Lower lobe of right lung (tissue), 2 donors: ENCODE results near the gene JAML. TPM values are rescaled to one million over a fixed set of nuclear protein-coding genes. Genes with fewer than 3 reads are reported as not detected.
A peak's percentile ranks its signal among the peaks of the same experiment; 100 is the strongest.

Experiments used
- ATAC-seq, 2 donors: fragments of 200-7000 bp; cut with Tn5 transposase; one replicate each; pipeline ENCODE4 v1.9.1; 2020 to 2022; ENCODE audit warnings: mild to moderate bottlenecking in 2 of 2, moderate library complexity in 2 of 2
- DNase-seq: peaks from one replicate; pipeline ENCODE4 v3.0.0-alpha.2; 2020
- H3K27ac ChIP-seq: fragments of 200-600 bp; one replicate; pipeline ENCODE4 v1.8.0; 2022
- H3K27me3 ChIP-seq: fragments of 200-600 bp; one replicate; pipeline ENCODE4 v1.8.0; 2022; ENCODE audit warnings: low read depth
- H3K36me3 ChIP-seq: fragments of 200-600 bp; one replicate; pipeline ENCODE4 v1.8.0; 2022; ENCODE audit warnings: mild to moderate bottlenecking
- H3K4me1 ChIP-seq: fragments of 200-600 bp; one replicate; pipeline ENCODE4 v1.8.0; 2022
- H3K4me3 ChIP-seq: fragments of 200-600 bp; one replicate; pipeline ENCODE4 v1.8.0; 2022; ENCODE audit warnings: mild to moderate bottlenecking
- H3K9me3 ChIP-seq: fragments of 200-600 bp; one replicate; pipeline ENCODE4 v1.8.0; 2022
- intact Hi-C: fragments of 100-400 bp; cut with DNase I; formaldehyde crosslinking; loops from one replicate; pipeline ENCODE4 v1.11.0; 2022
- total RNA-seq: library from RNA; stranded (reverse); fragmentation: NEBNext Ultra II Directional; extraction: Animal tissue kit (Norgen Biotek cat#: 25700); gene quantifications from one replicate; pipeline ENCODE4 v1.2.1, GENCODE V29; 2021
- TF ChIP-seq, protein P1 (sequence below): fragments of 200-600 bp; IDR thresholded peaks from one replicate; pipeline ENCODE4 v1.8.0; 2022; ENCODE audit warnings: antibody characterized with exemption, mild to moderate bottlenecking
- donor health status: DM: no; HTN: yes; CAD: no; lungs with severe emphysema.

The JAML gene
- total RNA-seq, 1 donor from 2014 or later: 163 TPM

DNA sequence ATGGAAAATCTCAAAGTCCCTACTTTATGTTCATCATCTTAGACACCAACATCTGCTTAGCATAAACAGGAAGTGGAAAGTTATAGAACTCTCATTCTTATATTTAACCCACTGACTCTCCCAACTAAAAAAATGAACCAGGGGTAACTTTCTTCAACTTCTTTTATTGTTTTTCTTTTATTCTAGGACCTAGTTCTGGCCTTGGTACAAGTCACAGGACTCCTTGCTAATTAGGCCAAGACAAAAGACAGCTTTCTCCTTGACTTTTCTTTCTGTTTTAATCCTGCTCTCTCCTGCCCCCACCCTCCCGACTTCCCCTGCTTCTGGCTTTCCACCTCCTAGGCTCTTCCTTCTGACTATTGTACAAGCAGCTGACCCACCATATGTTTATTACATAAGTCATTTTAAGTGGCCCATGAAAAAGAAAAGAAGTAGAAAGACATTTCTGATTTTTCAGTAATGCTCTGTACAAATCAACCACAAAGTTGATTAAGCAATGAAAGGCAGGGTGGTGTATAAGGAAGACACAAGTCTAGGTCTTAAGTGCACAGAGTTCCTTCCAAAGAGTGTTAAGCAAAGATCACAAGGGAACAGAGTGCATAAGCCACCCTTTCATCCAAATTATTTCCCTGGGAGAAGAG, 18.3 kb downstream of the JAML start:
- peaks cover 29% of the 10 kb centered on the region for H3K4me1 ChIP-seq
- intact Hi-C loops: no loop called here

DNA sequence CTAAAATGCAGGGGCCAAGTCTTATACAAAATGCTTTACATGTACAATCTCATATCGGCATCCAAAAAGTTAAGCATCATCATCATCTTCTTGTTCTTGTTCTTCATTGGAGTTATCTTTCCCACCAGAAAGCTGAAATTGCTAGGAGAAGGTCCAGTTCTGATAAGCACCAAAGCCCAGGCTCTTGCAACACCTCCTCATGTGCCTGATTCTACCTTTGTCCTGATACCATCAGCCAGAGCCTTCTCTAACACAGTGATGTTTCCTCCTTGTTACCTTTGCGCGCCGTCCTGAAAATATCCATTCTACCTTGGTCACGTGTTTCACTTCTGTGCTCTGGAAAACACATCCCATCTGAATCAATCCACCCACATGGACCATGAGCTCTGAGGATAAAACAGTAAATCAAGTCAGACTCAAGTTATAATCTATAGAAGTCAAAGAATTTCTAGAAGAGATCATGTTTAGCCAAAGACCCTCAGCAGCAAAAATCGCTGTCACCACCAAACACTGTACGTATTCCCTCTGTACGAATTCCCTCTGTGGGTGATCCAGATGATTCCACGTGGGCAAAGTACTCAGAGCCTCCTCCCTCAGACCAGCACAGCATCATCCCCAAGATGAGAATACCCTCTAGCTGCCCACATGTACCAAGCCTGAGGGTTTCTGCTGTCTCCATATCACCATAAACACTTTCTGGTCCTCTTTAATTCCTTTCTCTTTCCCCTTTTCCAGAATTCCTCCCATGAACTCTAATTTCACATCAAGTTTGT, 19.0 kb downstream of the JAML start:
- TF ChIP-seq, protein P1, sequence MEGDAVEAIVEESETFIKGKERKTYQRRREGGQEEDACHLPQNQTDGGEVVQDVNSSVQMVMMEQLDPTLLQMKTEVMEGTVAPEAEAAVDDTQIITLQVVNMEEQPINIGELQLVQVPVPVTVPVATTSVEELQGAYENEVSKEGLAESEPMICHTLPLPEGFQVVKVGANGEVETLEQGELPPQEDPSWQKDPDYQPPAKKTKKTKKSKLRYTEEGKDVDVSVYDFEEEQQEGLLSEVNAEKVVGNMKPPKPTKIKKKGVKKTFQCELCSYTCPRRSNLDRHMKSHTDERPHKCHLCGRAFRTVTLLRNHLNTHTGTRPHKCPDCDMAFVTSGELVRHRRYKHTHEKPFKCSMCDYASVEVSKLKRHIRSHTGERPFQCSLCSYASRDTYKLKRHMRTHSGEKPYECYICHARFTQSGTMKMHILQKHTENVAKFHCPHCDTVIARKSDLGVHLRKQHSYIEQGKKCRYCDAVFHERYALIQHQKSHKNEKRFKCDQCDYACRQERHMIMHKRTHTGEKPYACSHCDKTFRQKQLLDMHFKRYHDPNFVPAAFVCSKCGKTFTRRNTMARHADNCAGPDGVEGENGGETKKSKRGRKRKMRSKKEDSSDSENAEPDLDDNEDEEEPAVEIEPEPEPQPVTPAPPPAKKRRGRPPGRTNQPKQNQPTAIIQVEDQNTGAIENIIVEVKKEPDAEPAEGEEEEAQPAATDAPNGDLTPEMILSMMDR: no peak
- ATAC-seq: no peak
- Histone ChIP-seq H3K9me3 (no peaks in the 10 kb centered on the region), H3K4me3 (no peak overlapping the region), H3K27ac (no peak overlapping the region), H3K36me3 (peaks cover 17% of the 10 kb centered on the region), H3K4me1 (peaks cover 22% of the 10 kb centered on the region), H3K27me3 (no peaks in the 10 kb centered on the region)
- DNase-seq: no peak
- intact Hi-C loops: no loop called here

More for the DNA sequence above, 18.3 kb downstream of the JAML start:
- Histone ChIP-seq H3K9me3 (no peaks in the 10 kb centered on the region), H3K27me3 (no peaks in the 10 kb centered on the region), H3K27ac (peak overlapping the region; percentile 58), H3K36me3 (peaks cover 17% of the 10 kb centered on the region), H3K4me3 (no peak overlapping the region)
- ATAC-seq (peak; percentile 65 to 77), DNase-seq (peak; percentile 49)
- TF ChIP-seq, protein P1: no peak

DNA sequence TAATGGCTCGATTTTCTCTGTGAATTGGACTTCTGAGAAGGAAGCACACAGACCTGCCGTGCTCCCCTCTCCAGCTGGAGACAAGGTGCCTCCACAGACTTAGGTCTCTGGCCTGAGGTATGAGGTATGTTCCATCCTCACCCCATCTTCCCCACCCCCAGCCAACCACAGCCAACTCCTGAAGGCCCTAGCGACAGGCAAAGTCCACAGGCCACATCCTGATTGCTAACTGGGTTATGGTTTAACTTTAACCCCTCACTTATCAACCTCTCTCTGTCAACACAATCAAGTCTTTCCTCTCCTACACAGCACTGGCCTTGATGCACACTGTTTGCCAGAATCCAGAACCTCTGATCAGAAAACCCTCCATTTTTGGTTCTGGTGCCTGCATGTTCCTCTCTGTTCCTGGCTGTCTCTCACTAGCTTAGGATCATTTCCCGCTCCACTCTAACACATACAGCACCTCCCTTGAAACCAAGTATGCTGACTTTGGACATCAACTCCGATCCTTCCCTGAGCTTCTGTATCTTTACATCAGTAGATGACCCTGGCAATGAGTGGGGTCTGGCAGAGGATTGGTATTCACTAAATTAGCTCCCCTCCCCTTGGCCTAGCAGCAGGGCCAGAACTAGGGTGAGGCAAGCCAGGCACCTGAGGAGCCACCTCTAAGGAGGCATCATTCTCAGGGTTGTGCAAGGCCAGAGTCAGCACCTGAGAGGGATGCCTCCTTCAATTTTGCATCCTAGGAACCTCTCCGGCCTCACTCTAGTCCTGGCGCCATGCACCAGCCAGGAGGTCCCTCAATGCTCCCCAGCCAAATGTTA, 22.0 kb downstream of the JAML start:
- TF ChIP-seq, protein P1: no peak
- peak in 1 of 2 donors; percentile 29 for ATAC-seq
- Histone ChIP-seq H3K9me3 (no peaks in the 10 kb centered on the region), H3K27ac (no peak overlapping the region), H3K36me3 (peaks cover 17% of the 10 kb centered on the region), H3K4me3 (no peak overlapping the region), H3K4me1 (peaks cover 29% of the 10 kb centered on the region), H3K27me3 (no peaks in the 10 kb centered on the region)
- intact Hi-C loops: no loop called here
- no peak for DNase-seq

DNA sequence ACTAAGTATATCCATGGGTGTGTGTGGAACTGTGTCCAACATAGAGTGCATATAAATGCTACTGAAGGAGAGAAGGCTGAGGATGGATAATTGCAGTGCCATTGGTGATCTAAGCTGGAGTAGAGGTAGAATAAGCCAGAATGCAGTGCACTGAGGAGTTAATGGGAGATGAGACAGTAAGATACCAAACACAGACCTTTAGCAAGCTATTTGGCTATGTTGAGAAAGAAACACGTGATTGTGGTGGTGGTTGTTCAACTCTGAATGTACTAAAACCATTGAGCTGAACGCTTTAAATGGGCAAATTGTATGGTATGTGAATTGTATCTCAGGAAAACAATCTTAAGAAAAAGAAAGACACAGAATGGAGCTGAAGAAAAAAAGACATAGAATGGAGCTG, 22.8 kb downstream of the JAML start:
- Histone ChIP-seq H3K27ac (no peak overlapping the region), H3K9me3 (no peaks in the 10 kb centered on the region), H3K4me1 (peaks cover 21% of the 10 kb centered on the region), H3K27me3 (no peaks in the 10 kb centered on the region), H3K4me3 (no peak overlapping the region), H3K36me3 (peaks cover 17% of the 10 kb centered on the region)
- TF ChIP-seq, protein P1: no peak
- DNase-seq (no peak), ATAC-seq (no peak)
- intact Hi-C loops: no loop called here

DNA sequence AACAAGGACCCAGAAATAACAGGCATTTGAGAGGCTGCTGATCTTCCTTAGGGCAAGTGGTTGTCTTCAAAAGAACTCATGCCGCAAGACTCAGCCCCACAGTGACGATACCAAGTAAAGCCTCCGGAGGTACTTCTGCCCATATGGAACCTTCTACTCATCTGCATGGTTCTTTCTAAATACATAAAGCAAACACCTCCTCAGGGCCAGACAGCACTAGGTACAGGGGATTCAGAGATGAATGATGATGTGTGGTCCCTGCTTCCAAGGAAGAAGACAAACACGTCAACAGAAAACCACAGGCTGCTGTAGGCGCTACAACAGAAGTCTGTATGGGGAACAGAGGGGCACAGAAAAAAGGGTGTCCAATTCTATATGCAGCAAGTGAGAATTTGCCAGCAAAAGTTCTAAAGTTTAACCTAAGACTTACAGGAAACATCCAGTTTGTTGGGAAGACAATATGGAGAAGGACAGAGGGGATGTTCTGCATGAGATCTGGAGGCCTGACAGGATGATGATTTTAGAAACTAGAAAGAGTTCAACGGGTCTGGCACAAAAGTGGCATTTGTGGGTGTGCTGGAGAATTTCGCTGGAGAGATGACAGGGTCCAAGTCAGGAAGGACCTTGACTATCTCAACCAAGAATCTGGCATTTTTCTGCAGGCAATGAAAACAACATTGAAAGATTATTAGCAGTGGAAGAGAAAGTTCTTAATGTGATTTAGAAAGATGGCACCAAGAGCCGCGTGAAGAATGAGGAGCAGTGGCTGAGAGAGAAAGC, 23.7 kb downstream of the JAML start:
- intact Hi-C loops: no loop called here
- H3K4me1 ChIP-seq: peaks cover 13% of the 10 kb centered on the region
- peaks cover 17% of the 10 kb centered on the region for H3K36me3 ChIP-seq
- H3K4me3 ChIP-seq: no peak overlapping the region
- ATAC-seq: no peak
- TF ChIP-seq, protein P1: no peak
- DNase-seq: no peak
- H3K27ac ChIP-seq: no peak overlapping the region
- H3K27me3 ChIP-seq: no peaks in the 10 kb centered on the region
- H3K9me3 ChIP-seq: no peaks in the 10 kb centered on the region
